Endothelial cell of umbilical vein (primary cell): ENCODE results near the gene MTARC1. TPM values are rescaled to one million over a fixed set of nuclear protein-coding genes. Genes with fewer than 3 reads are reported as not detected.

ENCODE experiments used
- BruUV-seq: library from RNA; stranded (reverse); fragments of 400-500 nt; replicated peaks from 2 replicates; lab custom pipeline; 2021; lab: Mats Ljungman, UMichigan
- CTCF ChIA-PET: fragments of 300-600, 350-600 bp; sonication (Branson Sonifier 250); formaldehyde crosslinking; loops from one replicate; lab custom pipeline; 2021; ENCODE audit warnings: antibody characterized with exemption, inconsistent platforms; lab: Charles Lee
- POLR2A ChIA-PET: fragments of 300-600, 350-600 bp; sonication (Branson Sonifier 250); formaldehyde crosslinking; loops from one replicate; lab custom pipeline; 2021; ENCODE audit warnings: antibody characterized with exemption, inconsistent platforms; lab: Charles Lee
- DNase-seq: peaks from one replicate; pipeline ENCODE4 v3.0.0-alpha.2; 2011; ENCODE audit warnings: low read depth, low spot score
- FAIRE-seq: peaks from 2 replicates; lab custom pipeline; 2011; peaks lifted over from hg19 to GRCh38; lab: Jason Lieb, UNC
- H2AFZ ChIP-seq: 2 replicates; pipeline ENCODE4 v1.6.0; 2012; ENCODE audit warnings: low read depth, low read length, control low read depth, inconsistent platforms
- H3K27ac ChIP-seq: 2 replicates; pipeline ENCODE4 v1.5.1; 2011; ENCODE audit warnings: low read depth, mild to moderate bottlenecking, control low read depth, low read length, moderate library complexity; ENCODE audit not compliant: insufficient read depth
- H3K27me3 ChIP-seq, 2 experiments: 2 replicates each; pipeline versions ENCODE4 v1.6.0 to v1.6.1; 2011; ENCODE audit warnings: low read length in 2 of 2, mixed read lengths in 1 of 2; ENCODE audit not compliant: control insufficient read depth in 2 of 2, insufficient read depth in 2 of 2
- H3K36me3 ChIP-seq, 2 experiments: 2 replicates in 1 of 2; 3 replicates in 1 of 2; pipeline ENCODE4 v1.5.1; 2011; ENCODE audit warnings: low read length in 2 of 2, mild to moderate bottlenecking in 1 of 2, moderate library complexity in 1 of 2; ENCODE audit not compliant: control insufficient read depth in 2 of 2, insufficient read depth in 2 of 2; ENCODE audit errors: extremely low read depth in 1 of 2
- H3K4me1 ChIP-seq: 3 replicates; pipeline ENCODE4 v1.5.1; 2011; ENCODE audit warnings: mild to moderate bottlenecking, low read length; ENCODE audit not compliant: control insufficient read depth, insufficient read depth; ENCODE audit errors: extremely low read depth
- H3K4me2 ChIP-seq: 2 replicates; pipeline ENCODE4 v1.6.1; 2011; ENCODE audit warnings: low read length, control low read depth, mixed read lengths; ENCODE audit not compliant: insufficient read depth
- H3K4me3 ChIP-seq, 3 experiments: fragments of 200-600 bp in 1 of 3; sonication (generic), shearing (Covaris generic) in 1 of 3; replicated peaks in 1 of 3; 2 replicates each; pipeline ENCODE4 v1.5.1; 2011 to 2016; ENCODE audit warnings: control low read depth in 3 of 3, low read length in 3 of 3, mild to moderate bottlenecking in 2 of 3, inconsistent platforms in 1 of 3, low read depth in 1 of 3, moderate library complexity in 1 of 3; ENCODE audit not compliant: insufficient read depth in 1 of 3
- H3K79me2 ChIP-seq: 2 replicates; pipeline ENCODE4 v1.6.0; 2012; ENCODE audit warnings: low read length, inconsistent platforms; ENCODE audit not compliant: control insufficient read depth, insufficient read depth
- H3K9ac ChIP-seq: replicated peaks from 2 replicates; pipeline ENCODE3; 2011; ENCODE audit warnings: low read length, control low read depth; ENCODE audit not compliant: insufficient read depth; ENCODE audit errors: extremely low read depth
- H3K9me1 ChIP-seq: replicated peaks from 3 replicates; pipeline ENCODE4 v1.6.0; 2011; ENCODE audit warnings: mild to moderate bottlenecking, low read length; ENCODE audit not compliant: control insufficient read depth, insufficient read depth; ENCODE audit errors: extremely low read depth
- H3K9me3 ChIP-seq: replicated peaks from 2 replicates; pipeline ENCODE4 v1.5.1; 2012; ENCODE audit warnings: low read length, inconsistent platforms; ENCODE audit not compliant: control insufficient read depth, insufficient read depth
- H4K20me1 ChIP-seq: replicated peaks from 2 replicates; pipeline ENCODE3; 2011; ENCODE audit warnings: mild to moderate bottlenecking, low read length; ENCODE audit not compliant: control insufficient read depth, insufficient read depth; ENCODE audit errors: extremely low read depth
- CTCF ChIP-seq, 2 donors: IDR thresholded peaks; 1 replicate in 1 of 2; 2 replicates in 1 of 2; pipeline ENCODE4 v1.5.1; 2011; ENCODE audit warnings: low read length in 2 of 2, mild to moderate bottlenecking in 2 of 2, moderate library complexity in 2 of 2, control low read depth in 1 of 2, inconsistent platforms in 1 of 2, low read depth in 1 of 2; ENCODE audit not compliant: insufficient read depth in 1 of 2; ENCODE audit errors: extremely low read depth in 1 of 2
- EZH2 ChIP-seq: IDR thresholded peaks from 2 replicates; pipeline ENCODE4 v1.6.1; 2012; ENCODE audit warnings: borderline replicate concordance, low read depth, mild to moderate bottlenecking, moderate library complexity, low read length, inconsistent platforms; ENCODE audit not compliant: severe bottlenecking
- FOS ChIP-seq: IDR thresholded peaks from 2 replicates; pipeline ENCODE4 v1.6.1; 2011; ENCODE audit warnings: mild to moderate bottlenecking, low read length, moderate library complexity, borderline replicate concordance; ENCODE audit not compliant: insufficient read depth
- GATA2 ChIP-seq: IDR thresholded peaks from 2 replicates; pipeline ENCODE4 v1.7.0; 2011; ENCODE audit warnings: low read depth, mild to moderate bottlenecking, moderate library complexity, mixed read lengths, low read length; ENCODE audit not compliant: insufficient read length, insufficient read depth
- JUN ChIP-seq: IDR thresholded peaks from 2 replicates; pipeline ENCODE4 v1.6.1; 2011; ENCODE audit warnings: borderline replicate concordance, low read depth; ENCODE audit not compliant: insufficient read length, insufficient read depth
- MAX ChIP-seq: IDR thresholded peaks from 2 replicates; pipeline ENCODE4 v1.6.1; 2011; ENCODE audit not compliant: insufficient read depth, insufficient read length
- MYC ChIP-seq: IDR thresholded peaks from one replicate; pipeline ENCODE4 v1.6.1; 2011; ENCODE audit warnings: mild to moderate bottlenecking, low read depth, low read length
- POLR2A ChIP-seq: IDR thresholded peaks from 2 replicates; pipeline ENCODE4 v1.6.1; 2012; ENCODE audit warnings: low read depth, mild to moderate bottlenecking, control low read depth, low read length
- POLR2AphosphoS5 ChIP-seq: IDR thresholded peaks from 2 replicates; pipeline ENCODE4 v1.6.1; 2012; ENCODE audit warnings: low read depth, mild to moderate bottlenecking, control low read depth, low read length, moderate library complexity; ENCODE audit not compliant: insufficient read depth
- dilution Hi-C: fragments of 300-500 bp; cut with MboI; formaldehyde crosslinking; loops from one replicate; pipeline ENCODE4 v1.15.0; 2019; ENCODE audit warnings: low sequenced_read_pairs; ENCODE audit not compliant: extremely low pct_ligation_motif_present
- intact Hi-C: fragments of 100-400 bp; cut with micrococcal nuclease; formaldehyde crosslinking; loops from one replicate; pipeline ENCODE4 v1.10.0; 2022
- polyA plus RNA-seq, 4 experiments: library from polyadenylated mRNA; depleted of rRNA in 3 of 4; stranded (reverse) in 3 of 4; unstranded in 1 of 4; fragments of >200 nt; gene quantifications; 2 replicates each; pipeline versions ENCODE4 v1.2.1 to v1.2.3, GENCODE V29; 2011 to 2012; ENCODE audit warnings: missing spikeins in 1 of 4
- total RNA-seq: library from RNA; stranded (reverse); gene quantifications from 2 replicates; pipeline ENCODE4 v1.2.3, GENCODE V29; 2021

Gene MTARC1
- total and polyA plus RNA-seq, 2 donors (not counting 3 experiments of a cell fraction or from before 2014, with no cell fraction given), result 0.43 to 3.5 TPM

GRCh38 chr1:220791285-220791684 lies 4.6 kb downstream of the MTARC1 start:
- TF ChIP-seq CTCF (IDR thresholded peaks at IDR 0.05; ENCODE audit: extremely low read depth in 1 of 2, insufficient read depth in 1 of 2, low read depth in 1 of 2, low read length in 2 of 2) (no peak), MAX (no peak), FOS (no peak), MYC (no peak), GATA2 (no peak), EZH2 (no peak), POLR2A (no peak), JUN (no peak), POLR2AphosphoS5 (no peak)
- peak; percentile 44 for FAIRE-seq
- peaks cover 10% of the 10 kb centered on the region for H3K4me1 ChIP-seq
- no peak overlapping the region for H3K27ac ChIP-seq
- DNase-seq, result peak; percentile 27
- H3K36me3 ChIP-seq, result no peaks in the 10 kb centered on the region
- no peak overlapping the region for H3K4me2 ChIP-seq
- dilution Hi-C loops, result no loop called here
- no peak overlapping the region for H3K4me3 ChIP-seq
- H3K9me3 ChIP-seq, result no peaks in the 10 kb centered on the region
- H3K9me1 ChIP-seq, result no peaks in the 10 kb centered on the region
- H4K20me1 ChIP-seq, result no peaks in the 10 kb centered on the region
- H2AFZ ChIP-seq, result no peak overlapping the region
- BruUV-seq, result no TSS peak
- intact Hi-C loops, result no loop called here
- H3K27me3 ChIP-seq, result no peaks in the 10 kb centered on the region
- ChIA-PET POLR2A (no interaction called here), CTCF (interaction anchor here (0.7 to 7.3 kb wide), 3 partner anchors 15 to 573 kb away, joined by 3 to 66 read pairs (median 3); no protein-coding TSS in a partner anchor)
- no peaks in the 10 kb centered on the region for H3K79me2 ChIP-seq
- H3K9ac ChIP-seq, result no peak overlapping the region
